Left forelimb (tissue), 1 donor: Measurements from ENCODE around the gene VDAC1.
"Not testable (repeated sequence)": the region's sequence is repeated elsewhere in the genome, so short reads cannot be mapped to it uniquely, and the experiment has no call there.

Source experiments
- DNase-seq: peaks from one replicate; pipeline ENCODE4 v3.0.0-alpha.2; 2018; ENCODE audit warnings: low spot score

The VDAC1 gene

GRCh38 chr5:134004626-134005416, at the start of gene VDAC1:
Gene VDAC1, minus strand, starts transcription at chr5:134004975. Its CDS starts 11,963 bp downstream, at chr5:133993012.
- peak; percentile 91 for DNase-seq

- DNase-seq = no peak
Observed at GRCh38 chr5:134053840-134054338, 49.1 kb upstream of the VDAC1 start.

- no peak for DNase-seq
Observed at GRCh38 chr5:134053314-134053839, 48.6 kb upstream of the VDAC1 start.

DNA sequence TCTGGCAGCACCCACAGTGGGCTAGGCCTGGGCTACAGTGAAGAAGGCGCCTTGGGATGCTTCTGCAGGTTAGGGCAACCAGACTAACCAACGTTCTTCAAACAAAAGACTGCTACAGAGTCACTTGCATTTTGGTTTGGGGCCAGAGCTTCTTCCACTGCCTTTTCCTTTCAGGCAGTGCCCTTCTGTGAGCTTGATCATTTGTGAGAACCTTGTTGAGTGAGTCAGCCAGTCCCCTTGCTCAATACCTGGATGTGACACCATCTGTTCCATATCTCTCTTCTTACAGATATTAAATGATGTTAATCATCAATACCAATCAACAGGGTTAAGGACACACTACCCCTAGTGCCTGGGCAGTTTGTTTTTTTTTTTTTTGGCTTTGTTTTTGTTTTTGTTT, 46.5 kb upstream of the VDAC1 start:
- no peak for DNase-seq

- DNase-seq = no peak
Observed at GRCh38 chr5:134048864-134049263, 44.1 kb upstream of the VDAC1 start.

- DNase-seq = no peak
Observed at GRCh38 chr5:134047687-134048056, 42.9 kb upstream of the VDAC1 start.

GRCh38 chr5:134046801-134047686, 42.3 kb upstream of the VDAC1 start:
- no peak for DNase-seq

DNA sequence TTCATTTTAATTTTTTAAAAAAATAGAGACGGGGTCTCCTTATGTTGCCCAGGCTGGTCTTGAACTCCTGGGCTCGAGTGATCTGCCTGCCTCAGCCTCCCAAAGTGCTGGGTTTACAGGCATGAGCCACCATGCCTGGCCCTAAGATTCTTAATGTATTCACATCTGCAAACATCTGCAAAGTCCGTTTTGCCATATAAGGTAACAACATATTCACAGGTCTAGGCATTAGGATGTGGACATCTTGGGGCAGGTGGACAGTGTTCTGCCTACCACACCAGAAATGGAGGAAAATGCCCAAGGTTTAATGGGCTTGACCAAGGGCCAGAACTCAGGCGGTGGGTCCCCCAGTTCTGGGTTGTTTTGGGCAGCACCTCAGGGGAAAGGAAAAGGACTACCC, 41.6 kb upstream of the VDAC1 start:
- no peak for DNase-seq

DNA sequence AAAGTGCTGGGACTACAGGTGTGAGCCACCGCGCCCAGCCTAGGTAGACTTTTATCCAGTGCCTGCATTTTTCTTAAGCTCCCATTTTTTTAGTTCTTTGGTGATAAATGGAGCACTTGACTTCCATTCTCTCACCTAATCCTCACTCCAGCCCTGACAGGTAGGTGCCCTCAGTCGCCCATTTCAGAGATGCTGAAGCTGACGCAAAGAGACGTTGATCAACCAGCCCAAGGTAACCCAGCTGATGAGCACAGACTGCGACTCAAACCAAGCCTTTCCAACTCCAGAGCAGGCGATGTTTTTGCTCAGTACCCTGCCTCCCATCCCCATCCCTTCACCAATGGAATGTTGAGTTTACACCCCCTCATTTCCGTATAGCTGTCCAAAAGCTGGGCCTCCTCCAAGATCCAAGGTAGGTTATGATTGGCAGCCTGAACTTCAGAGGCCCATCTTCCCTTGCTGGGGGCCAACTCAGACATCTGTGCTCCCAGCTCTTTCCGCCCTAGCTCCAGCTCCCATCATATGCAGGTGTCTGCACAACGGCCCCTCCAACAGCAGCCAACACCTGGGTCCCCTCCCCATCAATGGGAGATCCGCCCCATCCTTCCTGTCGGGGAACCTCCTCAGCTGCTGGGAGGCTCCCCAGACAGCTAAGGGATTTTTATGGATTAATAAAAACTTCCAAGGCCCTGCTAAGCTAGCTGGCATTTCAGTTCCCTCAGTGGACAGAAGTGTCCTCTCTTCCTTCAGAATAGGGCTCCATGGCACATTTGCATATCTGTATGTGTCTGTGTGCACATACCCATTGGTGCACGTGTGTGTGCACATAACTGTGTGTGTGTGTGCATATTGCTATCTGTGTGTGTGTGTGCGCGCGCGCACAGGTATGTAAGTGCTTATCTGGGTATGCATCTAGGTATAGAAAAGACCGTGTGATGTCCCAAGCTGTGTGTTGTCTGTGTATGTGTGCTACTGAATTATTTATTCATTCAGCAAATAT, 39.3 kb upstream of the VDAC1 start:
- no peak for DNase-seq

DNA sequence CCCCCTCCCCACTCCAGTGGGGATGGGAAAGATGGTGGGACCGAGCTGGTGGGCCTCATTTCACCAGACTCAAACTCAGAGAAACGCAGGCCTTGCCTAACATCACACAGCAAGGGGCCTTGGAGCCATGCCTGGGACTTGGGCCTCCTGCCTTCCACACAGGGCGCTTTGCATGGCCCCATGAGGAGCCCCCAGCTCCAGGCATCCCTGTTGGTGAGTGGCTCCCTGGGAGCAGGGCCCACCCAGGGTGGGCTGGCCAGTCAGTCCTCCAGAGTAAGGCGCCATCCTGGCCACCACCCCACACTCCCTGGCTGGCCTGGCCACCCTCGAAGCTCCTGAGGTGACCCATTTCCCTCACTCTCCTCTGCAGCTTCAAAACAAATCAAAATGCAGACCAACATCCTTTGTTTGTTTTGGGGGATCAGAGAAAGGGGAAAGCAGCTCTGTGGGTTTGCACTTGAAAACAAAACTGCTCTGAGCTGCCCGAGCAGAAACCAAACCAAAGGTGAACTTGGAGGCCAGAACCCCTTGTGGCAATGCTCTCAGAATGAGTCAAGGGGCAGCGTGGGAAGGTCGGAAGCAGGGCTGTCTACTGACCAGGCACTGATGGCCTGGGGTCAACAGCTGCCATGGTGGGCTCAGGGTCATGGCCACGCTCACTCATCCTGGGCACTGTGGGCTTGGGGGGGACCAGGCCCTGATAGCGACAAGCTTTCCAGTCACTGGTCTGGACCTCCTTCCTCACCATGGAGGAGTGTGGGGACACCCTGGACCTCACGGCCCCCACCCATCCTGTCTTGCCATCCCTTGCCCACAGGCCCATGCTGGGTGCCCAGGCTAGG, 37.0 kb upstream of the VDAC1 start:
- DNase-seq = no peak

- no peak for DNase-seq
Observed at GRCh38 chr5:134038138-134038537, 33.4 kb upstream of the VDAC1 start.

- no peak for DNase-seq
Observed at GRCh38 chr5:134037160-134037559, 32.4 kb upstream of the VDAC1 start.

- no peak for DNase-seq
Observed at GRCh38 chr5:134034326-134034725, 29.6 kb upstream of the VDAC1 start.

DNA sequence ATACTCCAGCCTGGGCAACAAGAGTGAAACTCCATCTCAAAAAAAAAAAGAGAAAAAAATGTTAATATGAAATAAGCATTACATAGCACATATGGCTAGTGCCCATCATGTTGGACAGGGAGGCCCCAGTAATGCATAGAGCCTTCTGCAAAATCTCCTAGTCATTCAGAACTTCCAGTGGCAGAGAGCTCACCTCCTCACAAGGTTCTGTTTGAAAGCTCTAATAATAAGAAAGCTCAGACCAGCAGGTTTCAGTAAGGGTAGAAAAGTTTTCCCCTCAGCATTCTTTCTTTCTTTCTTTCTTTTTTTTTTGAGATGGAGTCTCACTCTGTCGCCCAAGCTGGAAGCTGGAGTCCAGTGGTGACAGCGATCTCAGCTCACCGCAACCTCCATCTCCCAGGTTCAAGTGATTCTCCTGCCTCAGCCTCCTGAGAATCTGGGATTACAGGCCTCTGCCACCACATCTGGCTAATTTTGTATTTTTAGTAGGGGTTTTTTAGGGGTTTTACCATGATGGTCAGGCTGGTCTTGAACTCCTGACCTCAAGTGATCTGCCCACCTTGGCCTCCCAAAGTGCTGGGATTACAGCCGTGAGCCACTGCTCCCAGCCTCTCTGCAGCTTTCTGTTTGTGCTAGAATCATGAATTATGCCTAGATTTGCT, 25.7 kb upstream of the VDAC1 start:
- not testable (repeated sequence) for DNase-seq

DNA sequence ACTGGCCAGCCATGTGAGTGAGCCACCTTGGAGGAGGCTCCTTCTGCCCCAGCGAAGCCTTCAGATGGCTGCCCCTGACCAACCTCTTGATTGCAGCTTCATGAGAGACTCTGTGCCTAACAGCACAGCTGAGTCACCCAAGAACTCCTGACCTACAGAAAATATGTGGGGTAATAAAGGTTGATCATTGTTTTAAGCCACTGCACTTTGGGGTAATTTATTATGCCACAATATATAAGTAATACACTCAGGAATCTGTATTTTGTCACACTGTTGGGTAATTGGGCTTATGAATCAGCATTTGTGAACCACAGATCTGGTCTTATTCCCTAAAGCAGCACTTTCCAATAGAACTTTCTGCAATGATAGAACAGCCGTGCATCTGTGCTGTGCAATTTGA, 24.4 kb upstream of the VDAC1 start:
- DNase-seq = no peak

DNA sequence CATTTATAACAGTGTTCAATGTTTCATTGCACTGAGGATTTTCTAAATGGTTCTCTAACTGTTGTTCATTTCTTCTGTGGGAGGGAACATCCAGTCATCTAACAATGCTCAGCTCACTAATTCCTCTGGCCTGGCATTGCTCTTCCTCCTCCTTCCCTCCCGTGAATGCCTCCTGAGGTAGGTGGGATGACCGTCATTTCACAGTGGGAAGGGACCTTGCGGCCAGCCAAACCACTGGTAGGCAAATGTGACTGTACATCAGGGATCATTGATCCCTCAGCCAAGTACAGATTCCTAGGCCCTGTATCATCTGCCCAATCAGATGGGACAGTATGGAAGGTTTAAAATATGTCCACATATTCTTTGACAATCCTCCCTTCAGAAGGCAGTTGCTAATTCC, 23.7 kb upstream of the VDAC1 start:
- DNase-seq = no peak

DNA sequence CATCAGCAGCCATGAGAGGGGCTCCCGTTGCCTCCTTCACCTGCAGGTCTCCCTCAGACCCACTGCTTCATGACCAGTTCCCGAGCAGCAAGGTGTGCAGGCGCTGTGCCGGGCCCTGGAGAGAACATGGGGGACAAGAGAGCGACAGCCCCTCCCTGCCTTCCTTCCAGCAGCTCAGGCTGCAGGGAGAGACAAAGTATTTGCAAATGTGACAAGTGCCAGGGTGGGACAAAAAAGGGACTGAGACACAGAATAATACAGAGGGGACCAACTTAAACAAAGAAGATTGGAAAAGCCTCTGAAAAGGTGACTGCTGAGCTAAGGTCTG, 22.5 kb upstream of the VDAC1 start:
- DNase-seq = no peak

DNA sequence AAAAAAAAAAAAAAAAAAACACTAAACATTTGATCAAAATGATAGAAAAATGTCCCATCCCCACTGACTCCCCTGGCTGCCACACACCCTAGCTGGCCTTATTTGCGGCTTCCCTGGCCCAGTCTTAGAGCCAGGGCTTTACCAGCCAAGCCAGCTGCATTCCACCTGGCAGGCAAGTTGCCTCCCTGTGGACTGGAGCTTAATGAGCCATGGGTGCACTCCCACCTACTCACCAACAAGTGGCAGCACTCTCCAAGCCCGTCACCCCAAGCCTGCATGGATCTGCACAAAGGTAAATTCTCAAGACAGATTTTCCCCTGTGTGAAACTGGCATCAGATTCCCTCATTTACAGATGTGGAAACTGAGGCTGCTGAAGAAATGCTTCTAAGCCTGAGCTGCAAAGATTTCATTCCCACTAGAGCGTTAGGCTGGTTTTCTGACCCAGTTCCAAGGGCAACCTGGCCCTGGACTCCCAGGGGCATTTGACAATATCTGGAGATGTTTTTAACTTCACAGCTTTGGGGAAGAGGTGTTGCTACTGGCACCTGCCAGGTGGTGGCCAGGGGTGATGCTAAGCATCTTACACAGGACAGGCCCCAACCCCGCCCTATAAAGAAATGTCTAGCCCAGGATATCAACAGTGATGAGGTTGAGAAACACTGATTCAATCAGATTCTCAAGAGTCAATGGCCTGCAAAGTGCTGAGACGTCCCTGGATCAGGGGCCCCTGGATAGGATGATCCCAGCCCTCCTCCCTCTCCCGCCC, 21.9 kb upstream of the VDAC1 start:
- no peak for DNase-seq

DNA sequence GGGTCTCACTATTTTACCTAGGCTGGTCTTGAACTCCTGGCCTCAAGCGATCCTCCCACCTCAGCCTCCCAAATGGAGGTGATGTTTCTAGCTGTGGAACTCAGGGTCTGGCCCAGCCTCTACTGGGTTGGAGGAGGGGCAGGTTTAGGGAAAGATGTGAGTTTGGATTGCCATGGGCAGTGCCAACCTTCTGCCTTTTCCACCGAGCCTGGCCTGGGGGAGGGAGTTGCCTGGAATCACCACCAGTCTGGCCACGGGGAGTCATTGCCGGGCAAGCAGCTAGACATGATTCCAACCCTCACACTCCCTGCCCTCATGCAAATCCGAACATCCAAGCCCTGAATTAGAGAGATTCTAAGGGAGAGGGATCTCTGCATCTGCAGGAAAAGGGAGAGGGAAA, 21.0 kb upstream of the VDAC1 start:
- no peak for DNase-seq
